Kidney (tissue), 14 donors: ENCODE data around the gene HAUS1. TPM values are rescaled to one million over a fixed set of nuclear protein-coding genes. Genes with fewer than 3 reads are reported as not detected.
"Not testable (repeated sequence)": the region's sequence is repeated elsewhere in the genome, so short reads cannot be mapped to it uniquely, and the experiment has no call there.

Experiments used
- DNase-seq, 5 donors: peaks; one replicate each; pipeline ENCODE4 v3.0.0-alpha.2; 2013 to 2020
- FAIRE-seq: peaks from 2 replicates; lab custom pipeline; 2012; peaks lifted over from hg19 to GRCh38; lab: Jason Lieb, UNC
- H3K27ac ChIP-seq, 2 donors: one replicate each; pipeline ENCODE4 v1.7.0; 2013; ENCODE audit warnings: low read depth in 2 of 2, low read length in 2 of 2, inconsistent platforms in 1 of 2
- H3K27me3 ChIP-seq: one replicate; pipeline ENCODE4 v1.7.1; 2013; ENCODE audit warnings: low read length, inconsistent platforms; ENCODE audit not compliant: control insufficient read depth, insufficient read depth
- H3K36me3 ChIP-seq, 3 donors: one replicate each; pipeline versions ENCODE4 v1.7.0 to v1.7.1; 2013; ENCODE audit warnings: low read length in 3 of 3, control low read depth in 1 of 3, inconsistent platforms in 1 of 3; ENCODE audit not compliant: insufficient read depth in 3 of 3, control insufficient read depth in 2 of 3
- H3K4me1 ChIP-seq, 3 donors: one replicate each; pipeline versions ENCODE4 v1.7.0 to v1.7.1; 2013; ENCODE audit warnings: low read length in 3 of 3, inconsistent platforms in 1 of 3, low read depth in 1 of 3; ENCODE audit not compliant: control insufficient read depth in 2 of 3, insufficient read depth in 2 of 3
- H3K4me3 ChIP-seq, 3 donors: one replicate each; pipeline versions ENCODE4 v1.7.0 to v1.8.1; 2013; ENCODE audit warnings: low read length in 3 of 3, control low read depth in 1 of 3, inconsistent platforms in 1 of 3
- H3K9ac ChIP-seq, 3 donors: one replicate each; pipeline versions ENCODE4 v1.7.0 to v1.7.1; 2013; ENCODE audit warnings: low read length in 3 of 3, control low read depth in 1 of 3, inconsistent platforms in 1 of 3
- H3K9me3 ChIP-seq, 3 donors: one replicate each; pipeline versions ENCODE4 v1.7.0 to v1.7.1; 2013; ENCODE audit warnings: low read length in 3 of 3, control low read depth in 1 of 3, inconsistent platforms in 1 of 3; ENCODE audit not compliant: control insufficient read depth in 2 of 3, insufficient read depth in 1 of 3
- intact Hi-C: fragments of 100-400 bp; cut with DNase I; formaldehyde crosslinking; loops from one replicate; pipeline ENCODE4 v1.11.1; 2022
- polyA plus RNA-seq: library from polyadenylated mRNA; stranded (reverse); fragments of 350-450 nt; fragmentation: Illumina TruSeq; extraction: RNeasy Lipid Tissue Mini Kit (QIAGEN cat#74804); gene quantifications from one replicate; pipeline ENCODE4 v1.2.3, GENCODE V29; 2014; ENCODE audit warnings: low read depth, low replicate concordance; ENCODE audit not compliant: insufficient read depth
- total RNA-seq: library from RNA; stranded (reverse); fragmentation: NEBNext Ultra II Directional; extraction: Animal tissue kit (Norgen Biotek cat#: 25700); gene quantifications from one replicate; pipeline ENCODE4 v1.2.1, GENCODE V29; 2021
- TF ChIP-seq, protein P1 (sequence below): IDR thresholded peaks from 3 replicates; pipeline ENCODE4 v1.5.1; 2012; ENCODE audit warnings: mild to moderate bottlenecking, moderate library complexity, borderline replicate concordance; ENCODE audit not compliant: insufficient read depth; ENCODE audit errors: extremely low read depth
- donor health status: control.
- donor health status: control.
- donor health status: control.
- donor health status: control.
- donor health status: control.
- donor health status: DM: yes; HTN: yes; CAD: no.
- donor health status: Normal renal cell carcinoma (clear cell type).

Gene HAUS1
- total and polyA plus RNA-seq, 2 donors from 2014 or later = 18.6 to 22.2 TPM

DNA sequence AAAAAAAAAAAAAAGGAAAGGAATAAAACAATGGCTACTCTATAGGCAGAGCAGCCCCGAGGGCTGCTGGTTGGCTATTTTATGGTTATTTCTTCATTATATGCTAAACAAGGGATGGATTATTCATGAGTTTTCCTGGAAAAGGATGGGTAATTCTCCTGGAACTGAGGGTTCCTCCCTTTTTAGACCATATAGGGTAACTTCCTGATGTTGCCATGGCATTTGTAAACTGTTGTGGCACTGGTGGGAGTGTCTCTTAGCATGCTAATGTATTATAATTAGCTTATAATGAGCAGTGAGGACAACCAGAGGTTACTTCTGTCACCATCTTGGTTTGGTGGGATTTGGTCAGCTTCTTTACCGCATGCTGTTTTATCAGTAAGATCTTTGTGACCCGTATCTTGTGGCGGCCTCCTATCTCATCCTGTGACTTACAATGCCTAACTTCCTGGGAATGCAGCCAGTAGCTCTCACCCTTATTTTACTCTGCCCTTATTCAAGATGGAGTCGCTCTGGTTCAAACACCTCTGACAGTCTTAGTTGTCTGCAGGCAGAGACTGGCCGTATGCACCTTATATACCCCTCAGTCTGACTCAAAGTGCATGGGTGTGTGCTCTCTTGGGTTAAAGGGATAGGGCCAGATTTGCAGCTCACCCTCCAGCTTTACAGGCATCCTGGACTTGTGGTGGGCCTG is 57.7 kb downstream of the HAUS1 start:
- Histone ChIP-seq H3K27me3 (no peaks in the 10 kb centered on the region), H3K36me3 (no peaks in the 10 kb centered on the region), H3K27ac (no peak overlapping the region), H3K9me3 (no peaks in the 10 kb centered on the region), H3K9ac (no peak overlapping the region), H3K4me3 (no peak overlapping the region), H3K4me1 (no peaks in the 10 kb centered on the region)
- TF ChIP-seq, protein P1, sequence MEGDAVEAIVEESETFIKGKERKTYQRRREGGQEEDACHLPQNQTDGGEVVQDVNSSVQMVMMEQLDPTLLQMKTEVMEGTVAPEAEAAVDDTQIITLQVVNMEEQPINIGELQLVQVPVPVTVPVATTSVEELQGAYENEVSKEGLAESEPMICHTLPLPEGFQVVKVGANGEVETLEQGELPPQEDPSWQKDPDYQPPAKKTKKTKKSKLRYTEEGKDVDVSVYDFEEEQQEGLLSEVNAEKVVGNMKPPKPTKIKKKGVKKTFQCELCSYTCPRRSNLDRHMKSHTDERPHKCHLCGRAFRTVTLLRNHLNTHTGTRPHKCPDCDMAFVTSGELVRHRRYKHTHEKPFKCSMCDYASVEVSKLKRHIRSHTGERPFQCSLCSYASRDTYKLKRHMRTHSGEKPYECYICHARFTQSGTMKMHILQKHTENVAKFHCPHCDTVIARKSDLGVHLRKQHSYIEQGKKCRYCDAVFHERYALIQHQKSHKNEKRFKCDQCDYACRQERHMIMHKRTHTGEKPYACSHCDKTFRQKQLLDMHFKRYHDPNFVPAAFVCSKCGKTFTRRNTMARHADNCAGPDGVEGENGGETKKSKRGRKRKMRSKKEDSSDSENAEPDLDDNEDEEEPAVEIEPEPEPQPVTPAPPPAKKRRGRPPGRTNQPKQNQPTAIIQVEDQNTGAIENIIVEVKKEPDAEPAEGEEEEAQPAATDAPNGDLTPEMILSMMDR = no peak
- FAIRE-seq = no peak
- intact Hi-C loops = no loop called here
- DNase-seq = no peak

DNA sequence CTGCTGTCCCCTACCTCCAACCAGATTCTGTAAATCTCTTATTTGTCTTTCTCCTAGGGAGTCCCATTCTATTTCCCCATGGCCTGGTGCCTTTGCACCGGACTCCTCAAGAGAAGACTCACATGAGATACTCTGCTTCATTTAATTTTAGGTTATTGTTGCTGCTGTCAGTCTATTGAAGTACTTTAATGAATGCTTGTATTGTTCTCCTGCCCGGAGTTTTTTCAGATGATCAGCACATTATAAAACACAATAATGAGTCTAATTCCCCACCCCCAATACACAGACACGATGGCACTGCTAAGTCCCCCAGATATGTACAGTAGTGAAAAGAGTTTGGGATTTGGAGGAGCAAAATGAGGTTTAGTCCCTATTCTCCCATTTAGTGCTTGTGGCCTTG is 58.9 kb downstream of the HAUS1 start:
- TF ChIP-seq, protein P1 = no peak
- Histone ChIP-seq H3K4me3 (no peak overlapping the region), H3K9me3 (no peaks in the 10 kb centered on the region), H3K4me1 (no peaks in the 10 kb centered on the region), H3K9ac (no peak overlapping the region), H3K27ac (no peak overlapping the region), H3K36me3 (no peaks in the 10 kb centered on the region), H3K27me3 (no peaks in the 10 kb centered on the region)
- FAIRE-seq (no peak), DNase-seq (no peak)
- intact Hi-C loops = no loop called here

DNA sequence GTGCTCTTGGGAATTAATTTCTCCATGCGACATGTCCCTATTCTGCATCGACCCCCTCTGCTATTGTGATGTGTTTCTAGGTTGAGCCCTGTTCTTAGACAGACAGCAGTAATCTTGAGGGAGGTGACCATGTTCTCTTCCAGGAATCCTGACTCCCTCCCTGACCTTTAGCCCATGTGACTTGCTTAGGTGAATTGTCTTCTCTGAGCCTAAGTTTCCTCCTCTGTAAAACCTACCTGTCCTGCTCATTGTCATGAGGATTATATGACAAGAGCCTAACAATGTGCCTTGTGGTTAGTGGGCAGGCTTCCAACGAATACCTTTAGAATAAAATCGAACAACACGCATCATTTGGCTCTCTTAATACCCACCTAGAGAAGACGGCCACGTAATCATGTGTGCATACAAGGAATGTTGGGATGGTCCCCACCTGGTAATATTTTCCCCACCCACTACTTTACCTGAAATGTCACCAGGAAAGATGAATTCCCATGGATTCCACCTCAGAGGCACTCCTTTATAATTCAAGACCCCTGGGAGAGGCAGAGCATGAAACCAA is 59.8 kb downstream of the HAUS1 start:
- H3K36me3 ChIP-seq = no peaks in the 10 kb centered on the region
- H3K27me3 ChIP-seq = no peaks in the 10 kb centered on the region
- DNase-seq (no peak), FAIRE-seq (no peak)
- H3K4me1 ChIP-seq = no peaks in the 10 kb centered on the region
- no peak overlapping the region for H3K27ac ChIP-seq
- TF ChIP-seq, protein P1 = no peak
- intact Hi-C loops = no loop called here
- no peak overlapping the region for H3K9ac ChIP-seq
- no peak overlapping the region for H3K4me3 ChIP-seq
- H3K9me3 ChIP-seq = no peaks in the 10 kb centered on the region

DNA sequence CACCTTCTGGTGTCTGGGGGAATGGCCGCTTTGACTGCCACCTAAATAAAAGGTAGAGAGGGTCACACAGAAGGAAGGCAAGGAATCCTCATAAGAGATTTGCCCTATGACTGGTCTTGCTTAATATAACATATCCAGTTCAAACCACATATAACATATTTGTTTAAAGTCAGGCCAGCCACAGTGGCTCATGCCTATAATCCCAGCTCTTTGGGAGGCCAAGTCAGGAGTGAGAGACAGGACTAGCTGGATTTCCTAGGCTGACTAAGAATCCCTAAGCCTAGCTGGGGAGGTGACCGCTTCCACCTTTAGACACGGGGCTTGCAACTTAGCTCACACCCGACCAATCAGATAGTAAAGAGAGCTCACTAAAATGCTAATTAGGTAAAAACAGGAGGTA is 60.3 kb downstream of the HAUS1 start:
- H3K27me3 ChIP-seq, DNase-seq, H3K9me3 ChIP-seq, H3K36me3 ChIP-seq, FAIRE-seq, H3K4me3 ChIP-seq, H3K9ac ChIP-seq, H3K27ac ChIP-seq, intact Hi-C loops, H3K4me1 ChIP-seq: not testable (repeated sequence)
